SK-N-SH treated with all-trans-retinoic acid at 6 μM for 48 hours (cell line): Measurements from ENCODE around the gene GJC2.

Experiments used
- ARNTL ChIP-seq: fragments of 450-650 bp; formaldehyde crosslinking; IDR thresholded peaks from 2 replicates; pipeline ENCODE4 v1.5.0; 2020; ENCODE audit warnings: low read depth, mild to moderate bottlenecking, moderate library complexity, borderline replicate concordance
- ZFP3 ChIP-seq: fragments of 250-450 bp; sonication (Bioruptor Pico); IDR thresholded peaks from 2 replicates; pipeline ENCODE4 v1.5.0; 2020; ENCODE audit warnings: mild to moderate bottlenecking, moderate library complexity
- ZNF8 ChIP-seq: fragments of 450-650 bp; formaldehyde crosslinking; IDR thresholded peaks from 2 replicates; pipeline ENCODE4 v1.5.0; 2020; ENCODE audit warnings: mild to moderate bottlenecking, moderate library complexity
- TF ChIP-seq, protein P1 (sequence below): fragments of 250-450 bp; sonication (Bioruptor Pico); IDR thresholded peaks from 2 replicates; pipeline ENCODE4 v1.8.0; 2020; ENCODE audit warnings: mild to moderate bottlenecking, moderate library complexity, borderline replicate concordance

- TF ChIP-seq, protein P1, sequence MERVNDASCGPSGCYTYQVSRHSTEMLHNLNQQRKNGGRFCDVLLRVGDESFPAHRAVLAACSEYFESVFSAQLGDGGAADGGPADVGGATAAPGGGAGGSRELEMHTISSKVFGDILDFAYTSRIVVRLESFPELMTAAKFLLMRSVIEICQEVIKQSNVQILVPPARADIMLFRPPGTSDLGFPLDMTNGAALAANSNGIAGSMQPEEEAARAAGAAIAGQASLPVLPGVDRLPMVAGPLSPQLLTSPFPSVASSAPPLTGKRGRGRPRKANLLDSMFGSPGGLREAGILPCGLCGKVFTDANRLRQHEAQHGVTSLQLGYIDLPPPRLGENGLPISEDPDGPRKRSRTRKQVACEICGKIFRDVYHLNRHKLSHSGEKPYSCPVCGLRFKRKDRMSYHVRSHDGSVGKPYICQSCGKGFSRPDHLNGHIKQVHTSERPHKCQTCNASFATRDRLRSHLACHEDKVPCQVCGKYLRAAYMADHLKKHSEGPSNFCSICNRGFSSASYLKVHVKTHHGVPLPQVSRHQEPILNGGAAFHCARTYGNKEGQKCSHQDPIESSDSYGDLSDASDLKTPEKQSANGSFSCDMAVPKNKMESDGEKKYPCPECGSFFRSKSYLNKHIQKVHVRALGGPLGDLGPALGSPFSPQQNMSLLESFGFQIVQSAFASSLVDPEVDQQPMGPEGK (CRISPR knock-in tag): no peak
- no peak for TF ChIP-seq ZNF8 (CRISPR knock-in tag)
- TF ChIP-seq ARNTL: no peak
- TF ChIP-seq ZFP3: no peak
Observed at GRCh38 chr1:228162286-228163006, 12.7 kb downstream of the GJC2 start.
